Mesodermal cell (in vitro differentiated cells): ENCODE data around the gene MAMDC2.

Source experiments
- H3K27ac ChIP-seq: 2 replicates; pipeline ENCODE4 v1.7.0; 2013; ENCODE audit warnings: mild to moderate bottlenecking, low read depth, low read length, moderate library complexity; ENCODE audit not compliant: severe bottlenecking
- H3K36me3 ChIP-seq: 2 replicates; pipeline ENCODE4 v1.7.1; 2013; ENCODE audit warnings: mild to moderate bottlenecking, low read length, moderate library complexity; ENCODE audit not compliant: control insufficient read depth, insufficient read depth
- H3K4me1 ChIP-seq: one replicate; pipeline ENCODE4 v1.7.1; 2013; ENCODE audit warnings: mild to moderate bottlenecking, low read length; ENCODE audit not compliant: insufficient read depth, control insufficient read depth, poor library complexity, severe bottlenecking
- H3K4me3 ChIP-seq: 2 replicates; pipeline ENCODE4 v1.7.0; 2013; ENCODE audit warnings: low read length, control low read depth, mild to moderate bottlenecking; ENCODE audit not compliant: insufficient read depth, poor library complexity, severe bottlenecking; ENCODE audit errors: extremely low read depth
- H3K9me3 ChIP-seq: 2 replicates; pipeline ENCODE4 v1.7.1; 2013; ENCODE audit warnings: mild to moderate bottlenecking, low read length, moderate library complexity; ENCODE audit not compliant: control insufficient read depth
- WGBS, 2 experiments: methylation state at CpG; one replicate each; pipeline ENCODE4 v1.1.5; 2013; ENCODE audit warnings: missing lambda C conversion rate in 2 of 2; ENCODE audit not compliant: insufficient coverage in 2 of 2; 5-methylcytosine and 5-hydroxymethylcytosine counted together

The MAMDC2 gene

GRCh38 chr9:70085241-70085640 lies 41.6 kb downstream of the MAMDC2 start:
- H3K27ac ChIP-seq: no peak overlapping the region
- H3K9me3 ChIP-seq: no peaks in the 10 kb centered on the region
- 43 to 66% methylated on average over 2 of the region's 4 CpGs for WGBS, 2 experiments
- no peak overlapping the region for H3K4me3 ChIP-seq
- peaks cover 16% of the 10 kb centered on the region for H3K4me1 ChIP-seq
- no peaks in the 10 kb centered on the region for H3K36me3 ChIP-seq

GRCh38 chr9:70091103-70091502 lies 47.5 kb downstream of the MAMDC2 start:
- Histone ChIP-seq H3K27ac (no peak overlapping the region), H3K9me3 (no peaks in the 10 kb centered on the region), H3K4me3 (no peak overlapping the region), H3K36me3 (no peaks in the 10 kb centered on the region), H3K4me1 (no peaks in the 10 kb centered on the region)
- WGBS, 2 experiments: 69 to 100% methylated on average over 1 to 2 of the region's 2 CpGs

- H3K4me3 ChIP-seq: no peak overlapping the region
- WGBS, 2 experiments: 88 to 93% methylated on average over 4 of the region's 5 CpGs
- H3K27ac ChIP-seq: no peak overlapping the region
- H3K9me3 ChIP-seq: no peaks in the 10 kb centered on the region
- no peaks in the 10 kb centered on the region for H3K36me3 ChIP-seq
- no peaks in the 10 kb centered on the region for H3K4me1 ChIP-seq
Measured at GRCh38 chr9:70091572-70091971, 47.9 kb downstream of the MAMDC2 start.

- 100% methylated on average over 2 of the region's 2 CpGs for WGBS, 2 experiments
- no peaks in the 10 kb centered on the region for H3K36me3 ChIP-seq
- no peaks in the 10 kb centered on the region for H3K4me1 ChIP-seq
- H3K4me3 ChIP-seq: no peak overlapping the region
- H3K9me3 ChIP-seq: no peaks in the 10 kb centered on the region
- H3K27ac ChIP-seq: no peak overlapping the region
Measured at GRCh38 chr9:70092190-70092589, 48.5 kb downstream of the MAMDC2 start.

- Histone ChIP-seq H3K9me3 (no peaks in the 10 kb centered on the region), H3K4me1 (no peaks in the 10 kb centered on the region), H3K27ac (no peak overlapping the region), H3K4me3 (no peak overlapping the region), H3K36me3 (no peaks in the 10 kb centered on the region)
Measured at GRCh38 chr9:70093095-70093494, 49.4 kb downstream of the MAMDC2 start.

GRCh38 chr9:70093944-70094343 lies 50.3 kb downstream of the MAMDC2 start:
- WGBS, 2 experiments: 100% methylated on average over 1 of the region's 1 CpG; no CpG with 5 or more reads in 1 of the 2 experiments
- Histone ChIP-seq H3K9me3 (no peaks in the 10 kb centered on the region), H3K4me1 (no peaks in the 10 kb centered on the region), H3K36me3 (no peaks in the 10 kb centered on the region), H3K27ac (no peak overlapping the region), H3K4me3 (no peak overlapping the region)

GRCh38 chr9:70094747-70095146 lies 51.1 kb downstream of the MAMDC2 start:
- Histone ChIP-seq H3K36me3 (no peaks in the 10 kb centered on the region), H3K27ac (no peak overlapping the region), H3K4me3 (no peak overlapping the region), H3K9me3 (no peaks in the 10 kb centered on the region), H3K4me1 (no peaks in the 10 kb centered on the region)

GRCh38 chr9:70097187-70097586 lies 53.5 kb downstream of the MAMDC2 start:
- Histone ChIP-seq H3K36me3 (no peaks in the 10 kb centered on the region), H3K27ac (no peak overlapping the region), H3K9me3 (no peaks in the 10 kb centered on the region), H3K4me1 (peaks cover 8% of the 10 kb centered on the region), H3K4me3 (no peak overlapping the region)
- 83 to 100% methylated on average over 1 of the region's 4 CpGs for WGBS, 2 experiments

- Histone ChIP-seq H3K36me3 (no peaks in the 10 kb centered on the region), H3K9me3 (no peaks in the 10 kb centered on the region), H3K27ac (no peak overlapping the region), H3K4me1 (peaks cover 8% of the 10 kb centered on the region), H3K4me3 (no peak overlapping the region)
- WGBS, 2 experiments: 60 to 64% methylated on average over 4 of the region's 4 CpGs
Measured at GRCh38 chr9:70100362-70100761, 56.7 kb downstream of the MAMDC2 start.

- Histone ChIP-seq H3K36me3 (no peaks in the 10 kb centered on the region), H3K4me3 (no peak overlapping the region), H3K9me3 (no peaks in the 10 kb centered on the region), H3K4me1 (peaks cover 8% of the 10 kb centered on the region), H3K27ac (no peak overlapping the region)
- no CpG with 5 or more reads among the region's 1 CpG for WGBS, 2 experiments
Measured at GRCh38 chr9:70101265-70101664, 57.6 kb downstream of the MAMDC2 start.

GRCh38 chr9:70105147-70105546 lies 61.5 kb downstream of the MAMDC2 start:
- no peak overlapping the region for H3K4me3 ChIP-seq
- WGBS, 2 experiments: 97 to 100% methylated on average over 3 of the region's 5 CpGs

GRCh38 chr9:70106571-70106970 lies 62.9 kb downstream of the MAMDC2 start:
- Histone ChIP-seq H3K4me1 (peaks cover 4% of the 10 kb centered on the region), H3K9me3 (no peaks in the 10 kb centered on the region), H3K36me3 (peaks cover 21% of the 10 kb centered on the region), H3K27ac (no peak overlapping the region), H3K4me3 (no peak overlapping the region)
- 92% methylated on average over 10 of the region's 10 CpGs for WGBS, 2 experiments

More at GRCh38 chr9:70105147-70105546, 61.5 kb downstream of the MAMDC2 start:
- Histone ChIP-seq H3K27ac (no peak overlapping the region), H3K9me3 (no peaks in the 10 kb centered on the region), H3K36me3 (peaks cover 21% of the 10 kb centered on the region), H3K4me1 (peaks cover 8% of the 10 kb centered on the region)
